Stimulated activated CD4-positive, alpha-beta T cell treated with anti-CD3 and anti-CD28 coated beads, Interleukin-1b, Interleukin-23, amount 100 ng/mL, for 4 hours (primary cell): ENCODE data around the gene DYSF.

ENCODE experiments used
- DNase-seq, 2 donors: peaks; one replicate each; pipeline ENCODE4 v3.0.0-alpha.2; 2020; ENCODE audit warnings: low read depth in 2 of 2

DYSF gene

DNA sequence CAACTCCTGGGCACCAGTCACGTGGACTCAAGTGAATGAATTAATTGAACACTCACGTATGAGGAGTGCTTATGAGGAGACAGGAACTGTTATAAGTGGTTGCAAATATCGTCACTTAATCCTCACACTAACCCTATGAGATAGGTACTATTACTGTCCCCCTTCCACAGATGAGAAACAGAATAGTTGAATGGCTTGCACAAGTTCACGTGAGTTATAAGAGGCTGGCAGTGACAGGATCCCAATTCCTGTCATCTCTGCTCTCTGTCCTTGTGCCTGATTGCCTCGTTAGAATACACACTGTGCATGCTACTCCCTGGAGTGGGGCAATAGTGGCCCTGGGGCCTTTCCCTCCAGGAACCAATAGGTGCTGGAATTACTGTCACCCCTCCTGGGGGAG is 253.5 kb downstream of the DYSF start:
- no peak for DNase-seq

DNA sequence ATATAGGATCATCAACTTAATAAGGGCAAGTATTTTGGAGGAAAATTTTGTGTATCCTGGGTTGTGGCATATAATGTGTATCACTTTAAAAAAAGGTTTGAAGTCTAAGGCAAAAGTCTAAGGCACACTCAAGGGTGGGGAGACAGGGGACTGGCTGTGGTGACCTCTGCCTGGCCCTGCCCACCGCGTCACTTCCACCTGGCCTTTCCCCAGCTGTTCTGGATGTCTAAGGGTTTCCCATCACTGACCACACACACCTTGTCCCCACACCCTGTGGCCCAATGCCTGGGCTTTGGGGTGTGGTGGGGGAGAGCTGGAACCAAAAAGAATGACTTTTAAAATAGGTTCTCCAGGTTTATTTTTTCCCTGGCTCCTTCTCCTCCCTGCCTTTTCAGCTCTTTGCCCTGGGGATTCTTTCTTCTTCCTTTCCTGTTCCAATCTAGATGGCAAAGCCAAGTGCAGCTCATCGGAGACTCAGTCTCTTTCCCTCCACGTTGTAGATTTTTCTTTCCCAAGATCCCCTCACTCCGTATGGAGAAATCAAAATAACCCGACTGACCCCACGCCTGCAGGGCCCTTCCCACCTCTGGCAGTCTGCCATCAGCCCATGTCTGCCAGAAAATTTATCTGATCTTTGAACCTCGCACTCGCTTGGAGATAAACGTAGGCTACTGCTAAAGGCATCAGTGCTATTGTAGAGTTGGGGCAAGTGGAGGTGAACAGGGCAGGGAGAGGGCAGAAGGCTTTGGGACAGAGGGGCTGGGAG is 257.2 kb downstream of the DYSF start:
- DNase-seq, result no peak

DNA sequence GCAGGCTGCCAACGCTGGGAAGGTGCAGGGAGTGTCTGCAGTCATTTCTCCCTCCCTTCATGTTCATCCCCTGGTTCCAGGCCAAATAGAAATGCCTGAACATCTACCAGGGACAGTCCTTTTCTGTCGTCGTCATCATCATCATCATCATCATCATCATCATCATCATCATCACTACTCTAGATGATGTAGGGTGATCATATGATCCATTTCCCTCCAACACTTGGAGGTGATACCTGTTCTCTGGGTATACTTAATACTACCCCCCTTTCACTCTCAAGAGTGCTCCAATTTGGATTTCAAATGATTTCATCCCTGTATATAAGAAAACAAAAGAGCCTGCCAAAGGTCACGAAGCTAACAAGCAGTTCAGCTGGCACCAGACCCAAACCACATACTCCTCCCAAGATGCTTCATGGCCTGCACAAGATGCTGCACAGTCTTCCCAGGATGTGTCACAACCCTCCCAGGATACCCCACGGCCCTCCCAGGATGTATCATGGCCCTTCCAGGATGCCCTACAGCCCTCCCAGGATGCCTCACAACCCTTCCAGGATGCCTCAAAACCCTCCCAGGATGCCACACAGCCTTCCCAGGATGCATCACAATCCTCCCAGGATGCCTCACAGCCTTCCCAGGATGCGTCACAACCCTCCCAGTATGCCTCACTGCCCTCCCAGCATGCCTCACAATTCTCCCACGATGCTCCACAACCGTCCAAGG is 257.9 kb downstream of the DYSF start:
- no peak for DNase-seq

DNA sequence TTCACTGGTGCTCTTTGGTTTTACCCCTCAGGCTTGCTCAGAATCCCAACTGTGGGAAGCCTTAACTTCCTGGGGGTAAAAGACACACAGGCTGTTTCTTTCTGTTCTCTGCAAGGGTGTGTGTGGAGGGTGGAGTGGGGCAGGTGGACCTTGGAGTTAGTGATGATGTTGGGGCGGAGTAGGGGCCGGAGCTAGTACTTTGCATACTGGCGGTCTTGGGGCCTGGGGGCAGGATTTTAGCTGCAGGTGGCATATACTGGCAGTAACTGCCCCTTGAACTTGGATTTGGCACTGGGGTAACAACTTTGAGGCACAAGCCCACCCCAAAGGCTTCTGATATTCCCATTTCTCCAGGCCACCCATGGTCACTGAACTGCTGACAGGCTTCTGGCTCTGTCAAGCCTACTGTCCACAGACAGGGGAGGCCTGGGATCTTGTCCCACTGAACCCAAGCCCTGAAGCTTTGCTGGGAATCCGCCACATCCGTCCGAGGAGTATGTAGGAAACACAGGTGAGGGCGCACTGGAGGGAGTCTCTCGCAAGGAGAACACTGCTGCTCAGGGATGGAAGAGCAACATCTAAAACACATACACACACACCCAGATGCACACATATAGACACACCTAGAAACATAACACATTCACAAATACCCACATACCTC is 258.9 kb downstream of the DYSF start:
- DNase-seq, result no peak

DNA sequence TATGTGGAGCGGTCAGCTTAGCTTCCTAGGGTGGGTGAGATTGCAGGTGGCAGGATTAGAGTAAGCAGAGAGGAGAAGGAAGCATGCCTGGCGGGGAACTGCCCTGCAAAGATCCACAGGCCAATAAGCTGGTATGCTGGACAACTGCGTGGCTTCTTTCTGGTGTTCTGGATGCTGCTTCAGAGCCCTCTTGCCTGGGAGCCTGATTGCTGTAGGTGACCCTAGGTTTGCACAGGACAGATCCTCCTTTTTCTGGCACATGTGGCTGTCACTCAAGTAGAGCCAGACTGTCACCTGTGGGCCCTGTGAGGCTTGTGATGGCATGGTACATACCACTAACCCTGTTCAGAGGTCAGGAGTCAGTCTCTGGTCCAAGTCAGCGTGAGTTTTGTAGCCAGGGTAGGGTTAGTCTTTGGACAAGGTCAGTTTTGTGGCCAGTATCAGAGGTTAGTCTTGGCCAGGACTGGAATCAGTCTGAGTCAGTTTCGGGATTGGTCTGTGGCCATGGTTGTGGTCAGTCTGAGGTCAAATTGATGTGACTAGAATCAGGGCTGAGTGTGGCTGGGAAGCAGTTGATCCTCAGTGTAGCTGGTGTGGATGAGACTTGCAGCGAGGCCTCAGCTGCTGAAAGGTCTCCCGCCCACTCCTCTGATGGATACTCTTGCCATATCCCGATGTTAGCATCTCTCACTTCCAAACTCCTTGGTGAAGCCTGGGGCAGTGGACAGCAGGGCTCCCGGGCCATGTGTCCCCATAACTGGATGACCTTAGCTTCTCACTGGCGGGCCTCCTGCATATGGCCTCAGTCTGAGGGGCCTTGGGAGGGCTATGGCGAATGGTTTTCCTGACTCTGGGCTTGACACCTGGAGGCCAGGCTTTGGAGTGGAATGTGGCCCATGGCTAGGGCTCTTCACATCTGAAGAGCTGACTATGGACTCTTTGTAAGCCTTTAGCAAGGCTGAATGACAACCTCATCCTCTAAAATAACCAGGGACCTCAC is 260.5 kb downstream of the DYSF start:
- DNase-seq, result no peak

DNA sequence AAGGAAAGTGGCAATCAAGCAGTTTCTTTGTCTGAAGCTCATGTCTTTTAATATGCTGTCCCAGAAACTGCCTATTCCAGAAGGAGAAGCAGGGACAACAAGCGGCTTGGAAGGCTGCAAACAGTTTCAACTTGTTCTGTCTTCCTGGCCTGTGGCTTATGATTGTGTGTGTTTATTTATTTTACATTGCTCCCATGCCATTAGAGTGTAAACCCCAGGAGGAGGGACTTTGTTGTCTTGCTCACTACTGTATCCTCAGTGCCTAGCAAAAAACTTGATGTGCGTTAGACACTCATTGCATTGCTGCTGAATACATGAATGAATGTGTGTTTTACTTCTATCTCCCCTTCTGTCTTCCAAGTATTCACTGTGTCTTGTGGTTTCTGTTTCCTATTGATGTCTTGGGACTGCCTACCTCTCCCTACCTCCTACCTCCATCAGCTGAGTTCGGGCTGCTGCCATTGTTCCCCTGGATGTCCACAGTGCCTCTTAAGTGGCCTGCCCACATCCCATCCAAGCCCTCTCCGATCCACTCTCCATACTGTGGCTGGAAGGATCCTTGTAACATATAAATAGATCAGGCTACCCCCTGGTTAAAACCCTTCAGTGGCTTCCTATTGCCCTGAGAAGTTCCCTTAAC is 261.4 kb downstream of the DYSF start:
- no peak for DNase-seq

- no peak for DNase-seq
Measured at GRCh38 chr2:71715241-71715750, 261.9 kb downstream of the DYSF start.

- no peak for DNase-seq
Measured at GRCh38 chr2:71715951-71716696, 262.8 kb downstream of the DYSF start.

DNA sequence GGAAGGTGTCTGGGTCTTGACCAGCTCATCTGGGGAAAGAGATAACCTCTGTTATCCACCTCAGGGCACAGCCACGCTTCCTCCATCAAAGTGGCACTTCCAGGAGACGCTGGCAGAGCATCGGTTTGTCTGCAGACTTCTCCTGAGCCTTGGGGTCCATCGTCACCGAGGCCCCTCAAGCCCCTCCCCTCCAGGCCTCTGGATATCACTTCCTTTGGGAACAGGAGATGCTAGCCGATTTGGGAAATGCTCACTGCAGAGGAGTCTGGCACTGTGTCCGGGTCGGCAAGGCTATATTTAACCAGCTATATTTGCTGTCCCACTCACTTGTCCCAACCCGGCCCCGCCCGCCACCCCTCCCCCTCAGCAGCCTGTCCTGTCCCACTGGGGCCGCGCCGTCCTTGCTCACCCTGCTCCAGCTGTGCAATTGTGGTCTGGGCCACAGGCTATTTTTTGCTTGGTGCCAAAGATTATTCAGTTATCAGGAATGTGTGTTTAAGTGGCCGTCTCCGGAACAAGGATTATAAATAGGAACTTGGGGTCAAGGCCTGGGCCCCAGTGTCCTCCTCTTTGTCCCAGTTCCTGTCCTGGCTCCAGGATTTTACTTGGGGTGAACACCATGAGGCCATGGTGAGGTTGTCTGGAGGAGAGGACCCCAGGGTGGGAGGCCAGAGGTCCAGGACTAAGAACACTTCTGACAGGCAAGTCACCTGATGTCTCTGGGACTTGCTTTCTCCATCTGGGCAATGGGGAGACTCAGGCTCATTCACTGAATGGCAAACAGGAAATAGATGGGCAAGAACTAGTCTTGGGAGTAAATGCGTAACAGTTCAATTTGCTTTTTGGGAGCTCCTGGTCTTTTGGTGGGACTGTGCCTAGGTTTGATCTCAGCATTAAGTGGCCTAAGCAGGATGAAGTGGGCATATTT is 263.6 kb downstream of the DYSF start:
- DNase-seq, result no peak

GRCh38 chr2:71718686-71719085 is 265.3 kb downstream of the DYSF start:
- DNase-seq, result no peak

DNA sequence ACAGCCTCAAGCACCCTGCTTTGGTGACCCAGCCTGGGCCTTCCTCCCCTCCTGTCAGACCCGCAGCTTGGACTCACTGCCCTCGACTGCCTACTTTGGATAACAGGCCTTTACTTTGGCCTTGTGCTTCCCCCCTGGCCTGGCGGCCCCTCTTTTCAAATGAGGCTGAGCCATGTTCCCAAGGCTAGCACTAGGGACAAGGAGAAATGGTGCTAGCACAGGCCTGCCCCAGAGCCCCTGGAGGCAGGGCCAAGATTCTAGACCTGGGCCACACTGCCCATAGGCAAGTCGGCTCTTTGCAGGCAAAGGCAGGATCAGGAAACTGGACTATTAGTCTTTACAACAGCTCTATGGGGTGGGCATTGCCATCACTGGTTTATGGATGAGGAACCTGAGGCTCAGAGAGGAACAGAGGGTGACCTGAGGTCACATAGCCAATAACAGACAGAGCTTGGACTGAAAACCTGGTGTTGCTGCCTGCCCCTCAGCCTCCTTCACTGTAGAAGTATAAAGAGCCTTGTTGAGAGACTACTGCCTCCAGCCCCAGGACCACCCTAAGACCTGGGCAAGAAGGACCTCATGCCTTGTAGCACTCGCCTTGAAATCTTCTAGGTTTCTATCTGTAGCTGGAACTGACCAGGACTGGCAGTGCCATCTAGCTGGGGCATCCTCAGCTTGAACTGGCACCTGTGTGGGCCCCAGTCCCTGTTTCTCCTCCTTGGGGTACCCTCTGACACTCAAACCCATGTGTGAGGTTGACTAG is 266.3 kb downstream of the DYSF start:
- DNase-seq, result no peak

DNA sequence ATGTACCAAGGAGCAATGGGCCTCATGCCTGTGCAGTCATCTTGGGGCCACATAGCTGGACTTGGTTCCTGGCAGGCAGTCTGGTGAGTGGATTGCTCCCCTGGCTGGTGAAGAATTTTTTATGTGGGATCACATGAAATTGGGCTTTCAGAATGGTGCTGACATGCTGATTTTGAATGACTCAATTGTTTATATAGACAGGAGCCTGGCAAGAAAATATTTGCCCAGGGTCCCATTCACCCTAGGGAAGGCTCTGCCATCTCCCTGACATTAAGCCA is 266.9 kb downstream of the DYSF start:
- DNase-seq, result no peak

GRCh38 chr2:71720596-71721361 is 267.4 kb downstream of the DYSF start:
- DNase-seq, result no peak

- DNase-seq, result no peak
Measured at GRCh38 chr2:71721362-71721665, 268.0 kb downstream of the DYSF start.

- no peak for DNase-seq
Measured at GRCh38 chr2:71721669-71722068, 268.3 kb downstream of the DYSF start.

DNA sequence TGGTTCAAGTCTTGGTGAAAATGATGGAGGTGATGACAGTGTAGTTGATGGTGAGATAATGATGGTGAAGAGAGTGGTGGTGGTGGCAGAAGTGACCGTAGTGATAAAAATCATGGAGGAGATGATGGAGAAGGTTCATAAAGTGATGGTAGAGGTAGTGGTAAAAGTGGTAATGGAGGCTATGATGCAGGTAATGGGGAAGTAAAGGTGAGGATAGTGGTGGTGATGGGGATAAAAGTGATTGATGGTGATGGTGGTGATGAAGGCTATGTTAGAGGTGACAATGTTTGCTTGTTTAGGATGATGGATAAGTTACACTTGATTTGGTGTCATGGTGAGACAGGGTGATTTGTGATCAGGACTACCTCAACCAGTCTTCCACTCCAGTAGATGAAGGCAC is 268.9 kb downstream of the DYSF start:
- DNase-seq, result no peak

DNA sequence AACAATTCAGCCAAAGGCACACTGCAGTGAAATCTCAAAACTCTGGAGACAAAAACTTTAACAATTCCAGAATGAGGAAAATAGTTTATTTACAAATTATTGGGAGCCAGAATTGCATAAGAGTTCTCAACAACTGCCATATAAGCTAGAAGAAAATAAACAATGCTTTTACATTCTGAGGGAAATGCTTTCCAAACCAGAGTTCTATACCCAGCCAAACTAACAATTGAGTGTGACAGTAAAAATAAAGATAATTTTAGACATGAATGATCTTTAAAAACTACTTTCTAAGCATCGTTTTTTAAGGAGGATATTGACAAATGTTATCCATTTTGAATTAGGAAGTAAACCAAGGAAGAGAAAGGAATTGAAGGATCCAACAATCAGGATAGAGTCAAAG is 271.4 kb downstream of the DYSF start:
- DNase-seq, result no peak

- no peak for DNase-seq
Measured at GRCh38 chr2:71725836-71726235, 272.5 kb downstream of the DYSF start.
